Measurements from ENCODE around the gene ADD2. TPM values are rescaled to one million over a fixed set of nuclear protein-coding genes. Genes with fewer than 3 reads are reported as not detected.

The ADD2 gene
- total RNA-seq, 4 donors from 2014 or later = 0.42 to 2.4 (median 1.3) TPM

DNA sequence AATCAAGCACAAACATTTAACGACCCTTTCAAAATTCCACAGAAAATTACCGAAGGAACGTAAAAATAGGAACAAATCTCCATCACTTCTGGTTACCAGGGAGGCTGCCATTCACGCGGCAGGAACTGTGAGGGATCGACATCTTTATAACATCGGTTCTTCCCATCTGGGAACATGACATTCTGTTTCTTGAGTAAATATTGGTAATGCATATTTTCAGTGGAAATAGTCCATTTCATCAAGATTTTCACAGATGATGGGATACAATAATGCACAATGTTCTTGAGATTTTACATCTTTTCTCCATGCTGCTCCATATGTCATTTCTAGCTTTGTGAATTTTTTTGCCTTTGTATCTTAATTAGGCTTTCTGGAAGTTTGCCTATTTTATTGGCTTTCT lies 10.0 kb downstream of the ADD2 start:
- Histone ChIP-seq H3K36me3 (no peaks in the 10 kb centered on the region), H3K4me1 (no peaks in the 10 kb centered on the region), H3K4me3 (no peak overlapping the region), H3K9me3 (no peaks in the 10 kb centered on the region), H3K27ac (no peak overlapping the region), H3K27me3 (peaks cover 0 to 79% (median 0%) of the 10 kb centered on the region in 4 donors)
- TF ChIP-seq POLR2A (IDR thresholded peaks at IDR 0.05) = no peak
- no peak for DNase-seq
- 92 to 95% methylated on average over 7 of the region's 7 CpGs for WGBS, 2 donors
- intact Hi-C loops (cut with DNase I) = no loop called here

DNA sequence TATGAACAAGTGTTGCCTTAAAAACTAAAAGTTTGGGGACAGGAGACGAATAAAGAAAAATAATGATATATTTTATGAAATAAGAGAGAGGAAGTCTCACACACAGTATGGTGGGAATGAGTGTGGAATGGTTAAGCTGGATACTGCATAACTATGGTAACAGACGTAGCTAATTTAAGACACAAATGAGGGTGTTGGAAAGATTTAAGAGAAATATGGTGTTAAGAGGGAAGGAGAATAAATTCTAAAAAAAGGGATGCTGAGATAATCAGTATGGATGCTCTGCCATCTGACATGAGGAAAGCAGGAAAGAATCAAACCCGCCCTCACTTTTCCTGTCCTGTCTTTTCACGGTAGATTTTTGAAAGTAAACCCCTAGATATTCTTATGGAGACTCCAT lies 10.6 kb downstream of the ADD2 start:
- Histone ChIP-seq H3K27ac (no peak overlapping the region), H3K4me1 (no peaks in the 10 kb centered on the region), H3K9me3 (no peaks in the 10 kb centered on the region), H3K36me3 (no peaks in the 10 kb centered on the region), H3K27me3 (peaks cover 0 to 79% (median 0%) of the 10 kb centered on the region in 4 donors), H3K4me3 (no peak overlapping the region)
- no peak for TF ChIP-seq POLR2A (IDR thresholded peaks at IDR 0.05)
- TF ChIP-seq, protein P1, sequence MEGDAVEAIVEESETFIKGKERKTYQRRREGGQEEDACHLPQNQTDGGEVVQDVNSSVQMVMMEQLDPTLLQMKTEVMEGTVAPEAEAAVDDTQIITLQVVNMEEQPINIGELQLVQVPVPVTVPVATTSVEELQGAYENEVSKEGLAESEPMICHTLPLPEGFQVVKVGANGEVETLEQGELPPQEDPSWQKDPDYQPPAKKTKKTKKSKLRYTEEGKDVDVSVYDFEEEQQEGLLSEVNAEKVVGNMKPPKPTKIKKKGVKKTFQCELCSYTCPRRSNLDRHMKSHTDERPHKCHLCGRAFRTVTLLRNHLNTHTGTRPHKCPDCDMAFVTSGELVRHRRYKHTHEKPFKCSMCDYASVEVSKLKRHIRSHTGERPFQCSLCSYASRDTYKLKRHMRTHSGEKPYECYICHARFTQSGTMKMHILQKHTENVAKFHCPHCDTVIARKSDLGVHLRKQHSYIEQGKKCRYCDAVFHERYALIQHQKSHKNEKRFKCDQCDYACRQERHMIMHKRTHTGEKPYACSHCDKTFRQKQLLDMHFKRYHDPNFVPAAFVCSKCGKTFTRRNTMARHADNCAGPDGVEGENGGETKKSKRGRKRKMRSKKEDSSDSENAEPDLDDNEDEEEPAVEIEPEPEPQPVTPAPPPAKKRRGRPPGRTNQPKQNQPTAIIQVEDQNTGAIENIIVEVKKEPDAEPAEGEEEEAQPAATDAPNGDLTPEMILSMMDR (IDR thresholded peaks at IDR 0.05) = no peak
- 74 to 81% methylated on average over 4 of the region's 4 CpGs for WGBS, 2 donors
- intact Hi-C loops (cut with DNase I) = no loop called here
- no peak for DNase-seq

DNA sequence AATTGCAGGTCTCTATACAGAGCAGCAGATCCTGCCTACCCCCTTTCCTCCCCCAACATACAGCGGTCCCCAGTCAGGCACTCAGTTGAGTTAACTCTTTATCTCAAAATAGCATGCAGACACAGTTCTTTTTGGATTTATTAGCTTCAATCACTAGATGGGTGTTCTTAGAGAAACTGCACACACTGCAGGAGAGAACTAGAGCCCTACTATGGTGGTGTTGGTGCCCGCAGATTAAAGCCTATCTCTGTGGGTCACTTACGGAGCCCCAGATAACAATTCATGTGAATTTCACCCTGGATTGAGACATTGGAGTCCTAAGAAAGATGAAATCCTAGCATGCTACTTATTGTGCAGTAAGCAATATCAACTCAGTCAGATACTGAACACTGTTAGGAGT lies 11.9 kb downstream of the ADD2 start:
- no peak for DNase-seq
- WGBS, 2 donors = 88 to 96% methylated on average over 3 of the region's 3 CpGs
- Histone ChIP-seq H3K4me1 (no peaks in the 10 kb centered on the region), H3K9me3 (no peaks in the 10 kb centered on the region), H3K36me3 (no peaks in the 10 kb centered on the region), H3K4me3 (no peak overlapping the region), H3K27me3 (peaks cover 0 to 71% (median 0%) of the 10 kb centered on the region in 4 donors), H3K27ac (no peak overlapping the region)
- intact Hi-C loops (cut with DNase I) = no loop called here
- no peak for TF ChIP-seq POLR2A (IDR thresholded peaks at IDR 0.05)
- TF ChIP-seq, protein P1 (IDR thresholded peaks at IDR 0.05) = no peak

DNA sequence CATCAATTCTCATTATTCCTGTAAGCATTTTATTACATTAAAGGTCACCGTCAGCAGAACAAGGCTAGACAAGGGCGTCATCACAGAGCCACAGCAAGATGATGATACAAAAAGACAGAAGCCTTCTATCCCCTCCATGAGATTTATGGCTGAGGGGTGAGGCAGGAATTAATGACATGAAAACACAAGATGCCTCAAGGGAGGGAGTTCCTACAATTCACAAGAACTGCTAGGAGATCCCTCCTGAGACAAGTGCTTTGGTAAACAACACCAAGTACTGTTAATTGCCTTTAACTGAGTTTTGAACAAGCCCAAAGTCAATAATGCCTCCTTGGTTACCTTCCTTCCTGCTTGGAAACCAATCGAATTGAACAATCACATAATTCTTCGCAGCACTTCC lies 14.1 kb downstream of the ADD2 start:
- Histone ChIP-seq H3K36me3 (no peaks in the 10 kb centered on the region), H3K4me3 (no peak overlapping the region), H3K27me3 (peaks cover 0 to 71% (median 0%) of the 10 kb centered on the region in 4 donors), H3K4me1 (no peaks in the 10 kb centered on the region), H3K9me3 (no peaks in the 10 kb centered on the region), H3K27ac (no peak overlapping the region)
- intact Hi-C loops (cut with DNase I) = no loop called here
- no peak for DNase-seq
- TF ChIP-seq, protein P1 (IDR thresholded peaks at IDR 0.05) = no peak
- TF ChIP-seq POLR2A (IDR thresholded peaks at IDR 0.05) = no peak
- WGBS, 2 donors = 63 to 81% methylated on average over 4 of the region's 4 CpGs

DNA sequence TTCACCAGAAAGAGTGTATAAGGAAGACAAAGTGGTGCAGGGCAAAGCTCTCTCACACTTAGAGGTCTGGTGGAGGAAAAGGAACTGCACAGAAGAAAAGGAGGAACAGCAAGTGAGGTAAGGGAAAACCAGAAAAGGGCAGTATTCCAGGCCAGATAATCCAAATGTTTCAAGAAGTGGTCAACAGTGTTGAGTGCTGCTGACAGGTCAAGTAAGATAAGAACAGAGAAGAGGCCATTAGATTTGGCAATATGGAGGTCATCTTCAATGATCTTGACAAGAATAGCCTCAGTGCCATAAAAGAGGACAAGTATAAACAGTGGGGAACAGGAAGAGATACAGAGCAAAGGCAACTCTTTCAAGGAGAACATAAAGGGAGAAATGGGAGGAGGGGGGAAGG lies 15.0 kb downstream of the ADD2 start:
- intact Hi-C loops (cut with DNase I) = no loop called here
- TF ChIP-seq, protein P1 (IDR thresholded peaks at IDR 0.05) = no peak
- no peak for TF ChIP-seq POLR2A (IDR thresholded peaks at IDR 0.05)
- Histone ChIP-seq H3K36me3 (no peaks in the 10 kb centered on the region), H3K9me3 (no peaks in the 10 kb centered on the region), H3K4me3 (no peak overlapping the region), H3K27me3 (peaks cover 0 to 63% (median 3%) of the 10 kb centered on the region in 4 donors), H3K27ac (no peak overlapping the region), H3K4me1 (no peaks in the 10 kb centered on the region)
- DNase-seq = no peak

DNA sequence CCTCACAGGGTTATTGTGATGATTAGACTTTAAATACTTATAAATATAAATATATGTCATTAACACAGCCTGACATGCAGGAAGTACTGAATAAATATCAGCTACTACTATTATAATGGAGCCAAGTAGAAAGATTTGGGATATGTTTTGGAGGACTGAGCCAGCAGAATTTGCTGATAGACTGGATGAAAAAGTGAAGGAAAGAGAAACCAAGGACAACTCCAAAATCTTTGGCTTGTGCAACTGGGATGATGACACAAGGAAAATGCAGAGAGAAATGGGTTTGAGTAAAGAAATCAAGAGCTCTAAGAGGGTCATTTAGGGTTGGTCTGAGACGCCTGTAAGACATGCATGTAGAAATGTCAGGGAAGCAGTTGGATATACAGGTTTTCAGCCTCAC lies 15.6 kb downstream of the ADD2 start:
- TF ChIP-seq, protein P1 (IDR thresholded peaks at IDR 0.05) = no peak
- no peak for TF ChIP-seq POLR2A (IDR thresholded peaks at IDR 0.05)
- intact Hi-C loops (cut with DNase I) = no loop called here
- Histone ChIP-seq H3K9me3 (no peaks in the 10 kb centered on the region), H3K36me3 (no peaks in the 10 kb centered on the region), H3K27ac (no peak overlapping the region), H3K27me3 (peaks cover 0 to 61% (median 3%) of the 10 kb centered on the region in 4 donors), H3K4me1 (no peaks in the 10 kb centered on the region), H3K4me3 (no peak overlapping the region)
- no peak for DNase-seq
- 63 to 86% methylated on average over 1 of the region's 1 CpG for WGBS, 2 donors
